ENCODE data around the gene OR2D2. TPM values are rescaled to one million over a fixed set of nuclear protein-coding genes. Genes with fewer than 3 reads are reported as not detected.

Gene OR2D2
- total RNA-seq, 4 donors from 2014 or later = 0.28 TPM; not detected in 3

GRCh38 chr11:6927030-6927617 is 34.8 kb upstream of the OR2D2 start:
- H3K9me3 ChIP-seq = no peaks in the 10 kb centered on the region
- H3K27me3 ChIP-seq = no peaks in the 10 kb centered on the region
- no peaks in the 10 kb centered on the region for H3K4me1 ChIP-seq
- TF ChIP-seq CTCF (IDR thresholded peaks at IDR 0.05) (no peak), POLR2A (IDR thresholded peaks at IDR 0.05) (no peak)
- H3K4me3 ChIP-seq = peak overlapping the region; percentile 49 to 59
- intact Hi-C loops (cut with DNase I; ENCODE audit: low total_unique reads) = no loop called here
- H3K36me3 ChIP-seq = no peaks in the 10 kb centered on the region
- peak overlapping the region; percentile 58 to 69 for H3K27ac ChIP-seq
- DNase-seq = no peak

GRCh38 chr11:6926208-6927029 is 34.1 kb upstream of the OR2D2 start, which contains the start of gene ZNF215:
TSS of gene ZNF215 (plus strand) at chr11:6926426. CDS start at chr11:6932273, 5,847 bp downstream.
- Histone ChIP-seq H3K27me3 (no peaks in the 10 kb centered on the region), H3K9me3 (no peaks in the 10 kb centered on the region), H3K36me3 (no peaks in the 10 kb centered on the region), H3K27ac (peak within 1 kb of the TSS; percentile 58 to 69), H3K4me1 (no peaks in the 10 kb centered on the region), H3K4me3 (peak within 1 kb of the TSS; percentile 49 to 59)
- no peak for TF ChIP-seq POLR2A (IDR thresholded peaks at IDR 0.05)
- TF ChIP-seq CTCF (IDR thresholded peaks at IDR 0.05) = no peak
- intact Hi-C loops (cut with DNase I; ENCODE audit: low total_unique reads) = no loop called here
- DNase-seq = peak; percentile 67 to 70

- no peaks in the 10 kb centered on the region for H3K9me3 ChIP-seq
- H3K4me3 ChIP-seq = peak overlapping the region; percentile 49 to 59
- H3K36me3 ChIP-seq = no peaks in the 10 kb centered on the region
- no peak for DNase-seq
- intact Hi-C loops (cut with DNase I; ENCODE audit: low total_unique reads) = no loop called here
- no peaks in the 10 kb centered on the region for H3K27me3 ChIP-seq
- peak overlapping the region; percentile 58 to 69 for H3K27ac ChIP-seq
- TF ChIP-seq POLR2A (IDR thresholded peaks at IDR 0.05) (no peak), CTCF (IDR thresholded peaks at IDR 0.05) (no peak)
- no peaks in the 10 kb centered on the region for H3K4me1 ChIP-seq
These were observed 33.4 kb upstream of the OR2D2 start for GRCh38 chr11:6925636-6926207.

GRCh38 chr11:6925007-6925577 is 32.8 kb upstream of the OR2D2 start:
- no peak for DNase-seq
- no peaks in the 10 kb centered on the region for H3K4me1 ChIP-seq
- no peaks in the 10 kb centered on the region for H3K9me3 ChIP-seq
- intact Hi-C loops (cut with DNase I; ENCODE audit: low total_unique reads) = no loop called here
- H3K27ac ChIP-seq = peak overlapping the region in 1 of 2 donors; percentile 69
- H3K36me3 ChIP-seq = no peaks in the 10 kb centered on the region
- TF ChIP-seq POLR2A (IDR thresholded peaks at IDR 0.05) (no peak), CTCF (IDR thresholded peaks at IDR 0.05) (no peak)
- H3K27me3 ChIP-seq = no peaks in the 10 kb centered on the region
- H3K4me3 ChIP-seq = no peak overlapping the region
